ENCODE results near the gene MTRF1.

DNA sequence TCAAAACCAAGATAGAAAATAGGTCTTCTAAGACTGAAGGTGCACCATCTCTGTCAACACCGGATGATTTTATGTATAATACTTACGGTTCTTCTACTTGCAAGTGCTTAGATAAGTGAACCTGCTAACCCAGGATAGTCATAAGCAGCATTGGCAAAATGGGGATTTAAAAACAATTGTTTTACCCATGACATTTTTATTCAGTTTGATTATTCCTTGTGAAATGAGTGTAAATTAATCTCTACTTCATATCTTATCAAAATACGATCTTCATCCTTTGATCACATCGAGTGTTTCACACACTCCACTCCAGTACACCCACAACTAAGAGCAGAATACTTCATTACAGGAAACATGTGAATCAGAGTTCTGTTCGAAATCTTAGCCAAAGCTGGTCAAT, 23.0 kb upstream of the MTRF1 start:
- TF ChIP-seq, protein P1, sequence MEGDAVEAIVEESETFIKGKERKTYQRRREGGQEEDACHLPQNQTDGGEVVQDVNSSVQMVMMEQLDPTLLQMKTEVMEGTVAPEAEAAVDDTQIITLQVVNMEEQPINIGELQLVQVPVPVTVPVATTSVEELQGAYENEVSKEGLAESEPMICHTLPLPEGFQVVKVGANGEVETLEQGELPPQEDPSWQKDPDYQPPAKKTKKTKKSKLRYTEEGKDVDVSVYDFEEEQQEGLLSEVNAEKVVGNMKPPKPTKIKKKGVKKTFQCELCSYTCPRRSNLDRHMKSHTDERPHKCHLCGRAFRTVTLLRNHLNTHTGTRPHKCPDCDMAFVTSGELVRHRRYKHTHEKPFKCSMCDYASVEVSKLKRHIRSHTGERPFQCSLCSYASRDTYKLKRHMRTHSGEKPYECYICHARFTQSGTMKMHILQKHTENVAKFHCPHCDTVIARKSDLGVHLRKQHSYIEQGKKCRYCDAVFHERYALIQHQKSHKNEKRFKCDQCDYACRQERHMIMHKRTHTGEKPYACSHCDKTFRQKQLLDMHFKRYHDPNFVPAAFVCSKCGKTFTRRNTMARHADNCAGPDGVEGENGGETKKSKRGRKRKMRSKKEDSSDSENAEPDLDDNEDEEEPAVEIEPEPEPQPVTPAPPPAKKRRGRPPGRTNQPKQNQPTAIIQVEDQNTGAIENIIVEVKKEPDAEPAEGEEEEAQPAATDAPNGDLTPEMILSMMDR (IDR thresholded peaks at IDR 0.05): no peak
- no peak for TF ChIP-seq POLR2A (IDR thresholded peaks at IDR 0.05)

Measured in thyroid gland (tissue), 4 donors.